SU-DHL-6 (cell line): ENCODE results near the gene JMJD7.

Experiments used
- H2AFZ ChIP-seq: fragments of 200-600 bp; sonication (generic); 2 replicates; pipeline ENCODE4 v1.6.1; 2014; ENCODE audit warnings: low read depth, mild to moderate bottlenecking, moderate library complexity, mixed read lengths, antibody characterized with exemption, low read length; ENCODE audit not compliant: severe bottlenecking
- H3F3A ChIP-seq: fragments of 200-600 bp; shearing (Covaris generic); 2 replicates; pipeline ENCODE4 v1.6.0; 2016; ENCODE audit warnings: antibody characterized with exemption, mild to moderate bottlenecking; ENCODE audit not compliant: insufficient read depth
- H3K27ac ChIP-seq: fragments of 200-600 bp; sonication (generic); 2 replicates; pipeline ENCODE4 v1.5.1; 2016; ENCODE audit warnings: low read depth, mild to moderate bottlenecking, low read length, moderate library complexity, mixed read lengths
- H3K27me3 ChIP-seq: fragments of 200-600 bp; sonication (generic), shearing (Covaris generic); 2 replicates; pipeline ENCODE4 v1.6.0; 2014; ENCODE audit warnings: mild to moderate bottlenecking, low read length
- H3K36me3 ChIP-seq: fragments of 200-600 bp; sonication (generic); 2 replicates; pipeline ENCODE4 v1.6.1; 2014; ENCODE audit warnings: mild to moderate bottlenecking, low read length, mixed read lengths
- H3K4me2 ChIP-seq: fragments of 300-600, 200-600 bp; shearing (Covaris generic), sonication (generic); 2 replicates; pipeline ENCODE4 v1.6.0; 2014; ENCODE audit warnings: low read length, low read depth, mild to moderate bottlenecking; ENCODE audit not compliant: poor library complexity, severe bottlenecking
- H3K4me3 ChIP-seq: fragments of 200-600 bp; sonication (generic); 2 replicates; pipeline ENCODE4 v1.5.1; 2014; ENCODE audit warnings: antibody characterized with exemption, low read length, mild to moderate bottlenecking, mixed read lengths; ENCODE audit not compliant: insufficient read depth, poor library complexity, severe bottlenecking
- H3K79me2 ChIP-seq: fragments of 200-600 bp; sonication (generic); 2 replicates; pipeline ENCODE4 v1.6.1; 2014; ENCODE audit warnings: mild to moderate bottlenecking, low read length, moderate library complexity; ENCODE audit not compliant: insufficient read depth
- H3K9ac ChIP-seq: fragments of 200-600 bp; sonication (generic); 2 replicates; pipeline ENCODE4 v1.7.0; 2014; ENCODE audit warnings: mild to moderate bottlenecking, low read length
- H3K9me2 ChIP-seq: fragments of 200-600 bp; sonication (generic); replicated peaks from 2 replicates; pipeline ENCODE4 v1.6.1; 2014; ENCODE audit warnings: low read length; ENCODE audit not compliant: insufficient read depth
- H3K9me3 ChIP-seq: fragments of 200-600 bp; sonication (generic); 2 replicates; pipeline ENCODE4 v1.6.1; 2014; ENCODE audit warnings: low read length, mixed read lengths; ENCODE audit not compliant: insufficient read depth
- H4K20me1 ChIP-seq: fragments of 200-600 bp; sonication (generic); 2 replicates; pipeline ENCODE4 v1.6.1; 2014; ENCODE audit warnings: low read depth, mild to moderate bottlenecking, antibody characterized with exemption, low read length, moderate library complexity, mixed read lengths
- CTCF ChIP-seq: fragments of 200-600 bp; sonication (generic); IDR thresholded peaks from one replicate; pipeline ENCODE4 v1.5.1; 2017; ENCODE audit warnings: antibody characterized with exemption, mild to moderate bottlenecking, low read length, moderate library complexity; ENCODE audit not compliant: insufficient read depth, poor library complexity, severe bottlenecking
- EZH2phosphoT487 ChIP-seq: fragments of 200-600 bp; sonication (generic), shearing (Covaris generic); conservative IDR thresholded peaks from 2 replicates; pipeline ENCODE4 v1.6.1; 2018; ENCODE audit warnings: mild to moderate bottlenecking, antibody characterized with exemption, low read length, moderate library complexity, mixed read lengths

JMJD7 gene

GRCh38 chr15:41790169-41790568 is 37.7 kb upstream of the JMJD7 start:
- no peaks in the 10 kb centered on the region for H3K9me3 ChIP-seq
- no peak overlapping the region for H3K4me2 ChIP-seq
- no peaks in the 10 kb centered on the region for H4K20me1 ChIP-seq
- no peak overlapping the region for H3K27ac ChIP-seq
- no peaks in the 10 kb centered on the region for H3K79me2 ChIP-seq
- no peaks in the 10 kb centered on the region for H3K9me2 ChIP-seq
- H2AFZ ChIP-seq, result no peak overlapping the region
- H3K9ac ChIP-seq, result no peak overlapping the region
- H3K4me3 ChIP-seq, result no peak overlapping the region
- TF ChIP-seq CTCF (no peak), EZH2phosphoT487 (no peak)
- no peaks in the 10 kb centered on the region for H3K27me3 ChIP-seq
- H3F3A ChIP-seq, result no peaks in the 10 kb centered on the region
- no peaks in the 10 kb centered on the region for H3K36me3 ChIP-seq

GRCh38 chr15:41790756-41791546 is 36.9 kb upstream of the JMJD7 start:
- no peak overlapping the region for H3K4me3 ChIP-seq
- no peak overlapping the region for H3K27ac ChIP-seq
- no peaks in the 10 kb centered on the region for H3K36me3 ChIP-seq
- no peaks in the 10 kb centered on the region for H3K9me3 ChIP-seq
- no peaks in the 10 kb centered on the region for H4K20me1 ChIP-seq
- H2AFZ ChIP-seq, result no peak overlapping the region
- H3F3A ChIP-seq, result no peaks in the 10 kb centered on the region
- no peaks in the 10 kb centered on the region for H3K27me3 ChIP-seq
- no peak overlapping the region for H3K9ac ChIP-seq
- no peaks in the 10 kb centered on the region for H3K9me2 ChIP-seq
- H3K79me2 ChIP-seq, result no peaks in the 10 kb centered on the region
- no peak overlapping the region for H3K4me2 ChIP-seq
- TF ChIP-seq CTCF (no peak), EZH2phosphoT487 (no peak)

GRCh38 chr15:41791547-41791937 is 36.4 kb upstream of the JMJD7 start:
- no peaks in the 10 kb centered on the region for H3K27me3 ChIP-seq
- no peaks in the 10 kb centered on the region for H3K79me2 ChIP-seq
- no peak for TF ChIP-seq EZH2phosphoT487
- no peak for TF ChIP-seq CTCF
- no peaks in the 10 kb centered on the region for H3F3A ChIP-seq
- no peak overlapping the region for H3K27ac ChIP-seq
- H4K20me1 ChIP-seq, result no peaks in the 10 kb centered on the region
- H3K9me2 ChIP-seq, result no peaks in the 10 kb centered on the region
- H2AFZ ChIP-seq, result no peak overlapping the region
- H3K9me3 ChIP-seq, result no peaks in the 10 kb centered on the region
- no peaks in the 10 kb centered on the region for H3K36me3 ChIP-seq
- no peak overlapping the region for H3K4me2 ChIP-seq
- no peak overlapping the region for H3K4me3 ChIP-seq
- no peak overlapping the region for H3K9ac ChIP-seq
